Measurements from ENCODE around the gene TRAT1.
"Not testable (repeated sequence)": the region's sequence is repeated elsewhere in the genome, so short reads cannot be mapped to it uniquely, and the experiment has no call there.

TRAT1 gene

DNA sequence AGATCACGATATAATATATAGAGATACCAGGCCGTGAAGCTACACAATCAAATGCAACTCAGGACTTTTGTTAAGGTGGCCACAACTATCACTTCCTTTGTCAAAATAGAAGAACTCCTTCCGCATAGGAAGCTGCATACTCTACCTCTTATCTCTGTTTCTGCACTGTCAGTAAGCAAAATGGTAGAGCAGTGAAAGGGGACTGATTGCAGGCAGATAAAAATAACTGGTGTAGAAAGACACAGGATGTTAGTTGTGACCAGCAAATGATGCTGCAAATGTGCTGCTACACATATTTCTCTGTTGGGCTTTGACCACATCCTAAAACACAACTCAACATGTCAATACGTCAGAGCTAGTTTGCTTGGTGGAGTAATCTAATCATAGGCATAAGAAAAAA lies 16.3 kb upstream of the TRAT1 start:
- no peak for TF ChIP-seq CTCF (IDR thresholded peaks at IDR 0.05; ENCODE audit: extremely low read depth, missing control alignments)
- no peak for DNase-seq (ENCODE audit: low spot score)

GRCh38 chr3:108818404-108818803 lies 4.2 kb upstream of the TRAT1 start:
- peak; percentile 36 for DNase-seq (ENCODE audit: low spot score)
- TF ChIP-seq CTCF (IDR thresholded peaks at IDR 0.05; ENCODE audit: extremely low read depth, missing control alignments), result peak; percentile 33

- no peak for TF ChIP-seq CTCF (IDR thresholded peaks at IDR 0.05; ENCODE audit: extremely low read depth, missing control alignments)
- no peak for DNase-seq (ENCODE audit: low spot score)
Measured at GRCh38 chr3:108820586-108820985, 2.0 kb upstream of the TRAT1 start.

DNA sequence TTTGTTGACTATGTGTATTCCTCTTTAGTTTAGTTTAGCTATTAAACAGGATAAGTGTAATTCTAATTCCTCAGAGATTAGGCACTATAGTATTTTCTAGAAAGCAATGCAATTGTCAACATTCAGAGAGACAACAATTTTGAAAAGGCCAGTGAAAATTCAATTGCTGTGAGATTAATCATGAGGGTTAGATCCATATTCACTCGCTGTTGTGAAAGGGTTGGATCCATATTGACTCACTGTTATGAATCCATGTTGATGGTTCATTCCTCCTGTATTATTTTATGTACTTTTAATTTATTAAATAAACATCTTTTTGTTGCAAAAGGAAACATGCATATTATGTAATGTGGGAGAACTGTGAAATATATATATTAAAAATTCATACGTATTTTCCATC lies 641 bp downstream of the TRAT1 start:
- DNase-seq (ENCODE audit: low spot score), result no peak
- TF ChIP-seq CTCF (IDR thresholded peaks at IDR 0.05; ENCODE audit: extremely low read depth, missing control alignments), result no peak

GRCh38 chr3:108823803-108824202 lies 1.2 kb downstream of the TRAT1 start:
- DNase-seq (ENCODE audit: low spot score), result not testable (repeated sequence)

- no peak for DNase-seq (ENCODE audit: low spot score)
- no peak for TF ChIP-seq CTCF (IDR thresholded peaks at IDR 0.05; ENCODE audit: extremely low read depth, missing control alignments)
Measured at GRCh38 chr3:108826309-108827187, 4.0 kb downstream of the TRAT1 start.

- no peak for DNase-seq (ENCODE audit: low spot score)
- TF ChIP-seq CTCF (IDR thresholded peaks at IDR 0.05; ENCODE audit: extremely low read depth, missing control alignments), result no peak
Measured at GRCh38 chr3:108830381-108830780, 7.8 kb downstream of the TRAT1 start.
